Kasumi-1 (cell line): ENCODE data around the gene BIRC6.

Experiments used
- DNase-seq, 2 experiments: peaks; one replicate each; lab custom pipeline; 2025; lab: John Stamatoyannopoulos, UW

The BIRC6 gene

GRCh38 chr2:32376756-32377155 is 19.9 kb downstream of the BIRC6 start:
- no peak for DNase-seq

GRCh38 chr2:32377928-32378327 is 21.1 kb downstream of the BIRC6 start:
- DNase-seq = no peak

GRCh38 chr2:32379352-32379751 is 22.5 kb downstream of the BIRC6 start:
- no peak for DNase-seq

- DNase-seq = no peak
Measured at GRCh38 chr2:32383858-32384257, 27.0 kb downstream of the BIRC6 start.

- no peak for DNase-seq
Measured at GRCh38 chr2:32384529-32384928, 27.7 kb downstream of the BIRC6 start.

- DNase-seq = no peak
Measured at GRCh38 chr2:32386739-32387138, 29.9 kb downstream of the BIRC6 start.

- no peak for DNase-seq
Measured at GRCh38 chr2:32399221-32399620, 42.4 kb downstream of the BIRC6 start.

- no peak for DNase-seq
Measured at GRCh38 chr2:32402091-32402490, 45.3 kb downstream of the BIRC6 start.

- no peak for DNase-seq
Measured at GRCh38 chr2:32403782-32404181, 47.0 kb downstream of the BIRC6 start.

GRCh38 chr2:32404691-32405090 is 47.9 kb downstream of the BIRC6 start:
- DNase-seq = no peak

- DNase-seq = no peak
Measured at GRCh38 chr2:32416519-32416918, 59.7 kb downstream of the BIRC6 start.

- DNase-seq = no peak
Measured at GRCh38 chr2:32417659-32418058, 60.8 kb downstream of the BIRC6 start.

- DNase-seq = no peak
Measured at GRCh38 chr2:32418778-32419177, 62.0 kb downstream of the BIRC6 start.

GRCh38 chr2:32422133-32422532 is 65.3 kb downstream of the BIRC6 start:
- no peak for DNase-seq

GRCh38 chr2:32423536-32423935 is 66.7 kb downstream of the BIRC6 start:
- no peak for DNase-seq

GRCh38 chr2:32424739-32425138 is 67.9 kb downstream of the BIRC6 start:
- DNase-seq = no peak

- no peak for DNase-seq
Measured at GRCh38 chr2:32425719-32426141, 68.9 kb downstream of the BIRC6 start.

- no peak for DNase-seq
Measured at GRCh38 chr2:32427672-32428610, 71.1 kb downstream of the BIRC6 start.

- no peak for DNase-seq
Measured at GRCh38 chr2:32430804-32431203, 74.0 kb downstream of the BIRC6 start.

GRCh38 chr2:32436150-32436549 is 79.3 kb downstream of the BIRC6 start:
- no peak for DNase-seq

GRCh38 chr2:32442020-32442467 is 85.2 kb downstream of the BIRC6 start:
- DNase-seq = no peak

GRCh38 chr2:32446369-32446768 is 89.5 kb downstream of the BIRC6 start:
- DNase-seq = no peak

- DNase-seq = no peak
Measured at GRCh38 chr2:32450851-32451250, 94.0 kb downstream of the BIRC6 start.
